K562 (cell line): ENCODE measurements around the gene STT3B. TPM values are rescaled to one million over a fixed set of nuclear protein-coding genes. Genes with fewer than 3 reads are reported as not detected.

Experiments used
- ARNT ChIP-seq, 2 experiments: fragments of 450-650 bp; IDR thresholded peaks; 2 replicates each; pipeline ENCODE4 v1.6.1; 2016; ENCODE audit warnings: mild to moderate bottlenecking in 1 of 2
- BRCA1 ChIP-seq, 2 experiments: fragments of 450-650 bp in 1 of 2; sonication (generic) in 1 of 2; formaldehyde crosslinking in 1 of 2; IDR thresholded peaks; 2 replicates each; pipeline versions ENCODE4 v1.5.0 to v1.6.1; 2017 to 2020; ENCODE audit warnings: mild to moderate bottlenecking in 1 of 2, missing genetic modification reagents in 1 of 2
- BRD9 ChIP-seq: fragments of 450-650 bp; IDR thresholded peaks from 2 replicates; pipeline ENCODE4 v1.6.1; 2018; ENCODE audit warnings: low read depth; ENCODE audit not compliant: partially characterized antibody
- BRF1 ChIP-seq: IDR thresholded peaks from 3 replicates; pipeline ENCODE4 v1.6.1; 2011; ENCODE audit warnings: borderline replicate concordance, mild to moderate bottlenecking; ENCODE audit not compliant: insufficient read length; ENCODE audit errors: extremely low read depth
- ELF1 ChIP-seq: fragments of 200-800 bp; sonication (Bioruptor generic); IDR thresholded peaks from 2 replicates; pipeline ENCODE4 v1.6.1; 2016; ENCODE audit warnings: missing genetic modification characterization, missing compliant biosample characterization
- GTF2F1 ChIP-seq: IDR thresholded peaks from 2 replicates; pipeline ENCODE4 v1.6.1; 2011; ENCODE audit warnings: low read depth, low read length, improper control_type of control experiment
- IRF2 ChIP-seq: sonication (generic); formaldehyde crosslinking; IDR thresholded peaks from 2 replicates; pipeline ENCODE4 v1.8.1; 2022; ENCODE audit warnings: mild to moderate bottlenecking, missing genetic modification reagents
- JUN ChIP-seq, 2 experiments: sonication (generic) in 1 of 2; formaldehyde crosslinking in 1 of 2; IDR thresholded peaks; 2 replicates each; pipeline versions ENCODE4 v1.6.1 to v1.8.0; 2012 to 2022; ENCODE audit warnings: borderline replicate concordance in 2 of 2, mild to moderate bottlenecking in 2 of 2, improper control_type of control experiment in 1 of 2, low read depth in 1 of 2, low read length in 1 of 2, missing genetic modification reagents in 1 of 2
- KAT2B ChIP-seq: IDR thresholded peaks from one replicate; pipeline ENCODE4 v1.6.1; 2012; ENCODE audit warnings: low read depth, mild to moderate bottlenecking, control low read depth, inconsistent platforms, low read length, moderate library complexity
- KHSRP ChIP-seq: fragments of 450-650 bp; IDR thresholded peaks from 2 replicates; pipeline ENCODE4 v1.6.1; 2017
- NCOA1 ChIP-seq: fragments of 450-650 bp; IDR thresholded peaks from 2 replicates; pipeline ENCODE4 v1.6.1; 2016; ENCODE audit warnings: low read depth
- SOX6 ChIP-seq: fragments of 450-650 bp; IDR thresholded peaks from 2 replicates; pipeline ENCODE4 v1.6.1; 2014; ENCODE audit warnings: mild to moderate bottlenecking
- SRF ChIP-seq, 2 experiments: fragments of 250-450, 450-650 bp in 1 of 2; sonication (Bioruptor Pico) in 1 of 2; sonication (generic) in 1 of 2; formaldehyde crosslinking; IDR thresholded peaks; 2 replicates each; pipeline versions ENCODE4 v1.5.0 to v1.5.1; 2020 to 2022; ENCODE audit warnings: mild to moderate bottlenecking in 1 of 2, missing genetic modification reagents in 1 of 2
- SRSF9 ChIP-seq: fragments of 200-400 bp; formaldehyde crosslinking; IDR thresholded peaks from 2 replicates; pipeline ENCODE4 v1.6.1; 2017; ENCODE audit warnings: low read depth, low read length, borderline replicate concordance
- ZBTB7A ChIP-seq: IDR thresholded peaks from 2 replicates; pipeline ENCODE4 v1.6.1; 2011; ENCODE audit warnings: low read depth, mild to moderate bottlenecking, low read length, moderate library complexity, borderline replicate concordance; ENCODE audit not compliant: control insufficient read depth
- ZNF253 ChIP-seq: fragments of 250-450 bp; sonication (Bioruptor Pico); conservative IDR thresholded peaks from 2 replicates; pipeline ENCODE4 v1.6.1; 2021; ENCODE audit warnings: mild to moderate bottlenecking
- polyA plus RNA-seq, 8 experiments: library from polyadenylated mRNA; depleted of rRNA in 4 of 8; stranded (reverse) in 5 of 8; unstranded in 3 of 8; fragments of >200 nt; fragmentation: Nextera tagmentation in 2 of 8; fragmentation: Illumina TruSeq in 1 of 8; extraction: Ambion mirVana in 2 of 8; extraction: Trizol in 1 of 8; gene quantifications; 2 replicates each; pipeline versions ENCODE4 v1.2.1 to v1.2.3, GENCODE V29; 2011 to 2014; ENCODE audit warnings: inconsistent platforms in 1 of 8, missing spikeins in 1 of 8
- total RNA-seq, 7 experiments: library from RNA; depleted of rRNA in 6 of 7; stranded (reverse); fragments of >200 nt in 6 of 7; fragmentation: Illumina TruSeq in 2 of 7; extraction: Trizol in 2 of 7; gene quantifications; 2 replicates each; pipeline versions ENCODE4 v1.2.1 to v1.2.3, GENCODE V29; 2011 to 2021; ENCODE audit warnings: low replicate concordance in 1 of 7
- TF ChIP-seq, protein P1 (sequence below), 3 experiments: IDR thresholded peaks in 2 of 3; conservative IDR thresholded peaks in 1 of 3; 2 replicates each; pipeline ENCODE4 v1.5.1; 2011 to 2012; ENCODE audit warnings: low read length in 3 of 3, mild to moderate bottlenecking in 3 of 3, control low read depth in 2 of 3, improper control_type of control experiment in 1 of 3, inconsistent platforms in 1 of 3, low read depth in 1 of 3, mixed read lengths in 1 of 3, moderate library complexity in 1 of 3; ENCODE audit not compliant: insufficient read depth in 2 of 3
- TF ChIP-seq, protein P2 (sequence below): sonication (generic); formaldehyde crosslinking; IDR thresholded peaks from 2 replicates; pipeline ENCODE4 v1.8.1; 2023; ENCODE audit warnings: mild to moderate bottlenecking, missing genetic modification reagents
- TF ChIP-seq, protein P3 (sequence below): fragments of 250-450 bp; sonication (Bioruptor Pico); IDR thresholded peaks from 2 replicates; pipeline ENCODE4 v1.6.1; 2021; ENCODE audit warnings: mild to moderate bottlenecking
- TF ChIP-seq, protein P4 (sequence below): fragments of 250-450 bp; sonication (Bioruptor Pico); IDR thresholded peaks from 2 replicates; pipeline ENCODE4 v1.5.0; 2022; ENCODE audit warnings: mild to moderate bottlenecking
- TF ChIP-seq, protein P5 (sequence below): fragments of 250-450 bp; sonication (Bioruptor Pico); IDR thresholded peaks from 2 replicates; pipeline ENCODE4 v1.8.0; 2021; ENCODE audit warnings: moderate library complexity, mild to moderate bottlenecking, inconsistent platforms

Gene STT3B
- total and polyA plus RNA-seq, 9 of the 15 experiments (the other 6 are each of a cell fraction or from before 2014, with no cell fraction given) = 22.4 to 147 (median 100) TPM

DNA sequence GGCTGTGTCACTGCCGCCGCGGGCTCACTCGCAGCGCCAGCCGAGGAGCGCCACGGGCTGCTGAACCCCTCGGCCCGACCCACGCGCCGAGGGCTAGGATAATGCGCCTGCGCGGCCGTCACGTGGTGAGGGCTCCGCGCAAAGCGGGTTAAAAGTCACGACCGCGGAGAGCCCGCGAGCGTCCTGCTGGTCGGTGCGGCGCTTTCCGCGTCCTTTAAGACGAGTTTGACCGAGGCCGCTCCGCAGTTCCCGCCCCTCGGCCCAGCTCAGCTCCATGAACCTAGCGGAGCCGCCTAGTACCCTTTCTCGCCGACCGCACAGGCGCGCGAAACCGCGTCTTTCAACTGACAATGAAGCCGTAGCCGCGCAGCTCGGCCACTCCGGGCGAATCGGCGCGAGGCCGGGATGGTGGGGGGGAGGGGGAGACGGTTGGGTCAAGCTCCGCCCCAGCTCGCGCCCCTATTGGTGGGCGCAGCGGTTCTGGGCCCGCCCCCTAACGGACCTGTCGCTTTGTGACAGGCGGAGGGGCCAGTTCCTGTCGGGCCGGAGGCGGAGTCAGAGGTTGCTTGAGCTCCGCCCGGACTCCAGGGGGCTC lies 636 bp upstream of the STT3B start (continued):
- TF ChIP-seq BRF1 = no peak
- no peak for TF ChIP-seq KHSRP
- peak; percentile 75 for TF ChIP-seq SOX6
- no peak for TF ChIP-seq KAT2B
- peak; percentile 67; the same call in 1 of the 2 replicates for TF ChIP-seq NCOA1
- TF ChIP-seq, protein P1, sequence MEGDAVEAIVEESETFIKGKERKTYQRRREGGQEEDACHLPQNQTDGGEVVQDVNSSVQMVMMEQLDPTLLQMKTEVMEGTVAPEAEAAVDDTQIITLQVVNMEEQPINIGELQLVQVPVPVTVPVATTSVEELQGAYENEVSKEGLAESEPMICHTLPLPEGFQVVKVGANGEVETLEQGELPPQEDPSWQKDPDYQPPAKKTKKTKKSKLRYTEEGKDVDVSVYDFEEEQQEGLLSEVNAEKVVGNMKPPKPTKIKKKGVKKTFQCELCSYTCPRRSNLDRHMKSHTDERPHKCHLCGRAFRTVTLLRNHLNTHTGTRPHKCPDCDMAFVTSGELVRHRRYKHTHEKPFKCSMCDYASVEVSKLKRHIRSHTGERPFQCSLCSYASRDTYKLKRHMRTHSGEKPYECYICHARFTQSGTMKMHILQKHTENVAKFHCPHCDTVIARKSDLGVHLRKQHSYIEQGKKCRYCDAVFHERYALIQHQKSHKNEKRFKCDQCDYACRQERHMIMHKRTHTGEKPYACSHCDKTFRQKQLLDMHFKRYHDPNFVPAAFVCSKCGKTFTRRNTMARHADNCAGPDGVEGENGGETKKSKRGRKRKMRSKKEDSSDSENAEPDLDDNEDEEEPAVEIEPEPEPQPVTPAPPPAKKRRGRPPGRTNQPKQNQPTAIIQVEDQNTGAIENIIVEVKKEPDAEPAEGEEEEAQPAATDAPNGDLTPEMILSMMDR (IDR thresholded peaks at IDR 0.05 in 2 of 3, conservative IDR thresholded peaks at IDR 0.05 in 1 of 3; ENCODE audit: insufficient read depth in 2 of 3, low read depth in 1 of 3, low read length in 3 of 3) = no peak
- TF ChIP-seq IRF2 (CRISPR knock-in tag) = no peak
- TF ChIP-seq, protein P2, sequence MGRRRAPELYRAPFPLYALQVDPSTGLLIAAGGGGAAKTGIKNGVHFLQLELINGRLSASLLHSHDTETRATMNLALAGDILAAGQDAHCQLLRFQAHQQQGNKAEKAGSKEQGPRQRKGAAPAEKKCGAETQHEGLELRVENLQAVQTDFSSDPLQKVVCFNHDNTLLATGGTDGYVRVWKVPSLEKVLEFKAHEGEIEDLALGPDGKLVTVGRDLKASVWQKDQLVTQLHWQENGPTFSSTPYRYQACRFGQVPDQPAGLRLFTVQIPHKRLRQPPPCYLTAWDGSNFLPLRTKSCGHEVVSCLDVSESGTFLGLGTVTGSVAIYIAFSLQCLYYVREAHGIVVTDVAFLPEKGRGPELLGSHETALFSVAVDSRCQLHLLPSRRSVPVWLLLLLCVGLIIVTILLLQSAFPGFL (CRISPR knock-in tag) = no peak
- peak; percentile 52 for TF ChIP-seq GTF2F1
- no peak for TF ChIP-seq ZNF253 (CRISPR knock-in tag)
- peak in 1 of 2 experiments; percentile 35; a peak in 1 of 4 replicates for TF ChIP-seq ARNT (IDR thresholded peaks at IDR 0.05)
- TF ChIP-seq, protein P3, sequence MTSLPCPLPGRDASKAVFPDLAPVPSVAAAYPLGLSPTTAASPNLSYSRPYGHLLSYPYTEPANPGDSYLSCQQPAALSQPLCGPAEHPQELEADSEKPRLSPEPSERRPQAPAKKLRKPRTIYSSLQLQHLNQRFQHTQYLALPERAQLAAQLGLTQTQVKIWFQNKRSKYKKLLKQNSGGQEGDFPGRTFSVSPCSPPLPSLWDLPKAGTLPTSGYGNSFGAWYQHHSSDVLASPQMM (CRISPR knock-in tag) = no peak
- TF ChIP-seq, protein P4, sequence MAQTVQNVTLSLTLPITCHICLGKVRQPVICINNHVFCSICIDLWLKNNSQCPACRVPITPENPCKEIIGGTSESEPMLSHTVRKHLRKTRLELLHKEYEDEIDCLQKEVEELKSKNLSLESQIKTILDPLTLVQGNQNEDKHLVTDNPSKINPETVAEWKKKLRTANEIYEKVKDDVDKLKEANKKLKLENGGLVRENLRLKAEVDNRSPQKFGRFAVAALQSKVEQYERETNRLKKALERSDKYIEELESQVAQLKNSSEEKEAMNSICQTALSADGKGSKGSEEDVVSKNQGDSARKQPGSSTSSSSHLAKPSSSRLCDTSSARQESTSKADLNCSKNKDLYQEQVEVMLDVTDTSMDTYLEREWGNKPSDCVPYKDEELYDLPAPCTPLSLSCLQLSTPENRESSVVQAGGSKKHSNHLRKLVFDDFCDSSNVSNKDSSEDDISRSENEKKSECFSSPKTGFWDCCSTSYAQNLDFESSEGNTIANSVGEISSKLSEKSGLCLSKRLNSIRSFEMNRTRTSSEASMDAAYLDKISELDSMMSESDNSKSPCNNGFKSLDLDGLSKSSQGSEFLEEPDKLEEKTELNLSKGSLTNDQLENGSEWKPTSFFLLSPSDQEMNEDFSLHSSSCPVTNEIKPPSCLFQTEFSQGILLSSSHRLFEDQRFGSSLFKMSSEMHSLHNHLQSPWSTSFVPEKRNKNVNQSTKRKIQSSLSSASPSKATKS = no peak
- peak; percentile 7 to 26; a peak in 1 of 4 replicates for TF ChIP-seq SRF (CRISPR knock-in tag; IDR thresholded peaks at IDR 0.05)
- TF ChIP-seq ELF1 (tag) = no peak
- TF ChIP-seq BRCA1 (IDR thresholded peaks at IDR 0.05) = no peak
- no peak for TF ChIP-seq BRCA1 (CRISPR knock-in tag; IDR thresholded peaks at IDR 0.05)
- no peak for TF ChIP-seq BRD9
- peak; percentile 55; the same call in 1 of the 2 replicates for TF ChIP-seq JUN (IDR thresholded peaks at IDR 0.05; ENCODE audit: borderline replicate concordance, low read depth, low read length)
- 0 out of 2 replicates have a peak, but pooled peaks have one; percentile 77 for TF ChIP-seq JUN (CRISPR knock-in tag; IDR thresholded peaks at IDR 0.05; ENCODE audit: borderline replicate concordance)
- no peak for TF ChIP-seq SRSF9
- TF ChIP-seq ZBTB7A = peak; percentile 57; the same call in 1 of the 2 replicates
- TF ChIP-seq, protein P5, sequence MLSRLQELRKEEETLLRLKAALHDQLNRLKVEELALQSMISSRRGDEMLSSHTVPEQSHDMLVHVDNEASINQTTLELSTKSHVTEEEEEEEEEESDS (CRISPR knock-in tag) = no peak
